OCI-LY7 (cell line): ENCODE results near the gene TCP11L2.

ENCODE experiments used
- CTCF ChIP-seq: fragments of 200-600 bp; sonication (generic); conservative IDR thresholded peaks from 2 replicates; pipeline ENCODE4 v1.5.1; 2014; ENCODE audit warnings: mild to moderate bottlenecking, antibody characterized with exemption, low read length, moderate library complexity, mixed read lengths
- EZH2phosphoT487 ChIP-seq: fragments of 200-600 bp; sonication (generic); IDR thresholded peaks from 2 replicates; pipeline ENCODE4 v1.6.1; 2018; ENCODE audit warnings: low read depth, borderline replicate concordance, mild to moderate bottlenecking, mixed run types, antibody characterized with exemption, low read length, moderate library complexity, mixed read lengths

- TF ChIP-seq CTCF (no peak), EZH2phosphoT487 (no peak)
Observed at GRCh38 chr12:106287364-106287763, 15.2 kb upstream of the TCP11L2 start.
